HUES64 (cell line): ENCODE results near the gene VWA3B. TPM values are rescaled to one million over a fixed set of nuclear protein-coding genes. Genes with fewer than 3 reads are reported as not detected.
"Not testable (repeated sequence)": the region's sequence is repeated elsewhere in the genome, so short reads cannot be mapped to it uniquely, and the experiment has no call there.

Source experiments
- H3K27ac ChIP-seq: 2 replicates; pipeline ENCODE4 v1.7.0; 2013; ENCODE audit warnings: low read depth, low read length, inconsistent platforms
- H3K27me3 ChIP-seq: 2 replicates; pipeline ENCODE4 v1.6.1; 2013; ENCODE audit warnings: mild to moderate bottlenecking, low read length; ENCODE audit not compliant: insufficient read depth
- H3K36me3 ChIP-seq: 2 replicates; pipeline ENCODE4 v1.6.1; 2013; ENCODE audit warnings: mild to moderate bottlenecking, low read length; ENCODE audit not compliant: insufficient read depth
- H3K4me1 ChIP-seq: 2 replicates; pipeline ENCODE4 v1.6.1; 2013; ENCODE audit warnings: mild to moderate bottlenecking, low read length, moderate library complexity; ENCODE audit not compliant: insufficient read depth
- H3K4me3 ChIP-seq: 2 replicates; pipeline ENCODE4 v1.5.1; 2013; ENCODE audit warnings: mild to moderate bottlenecking, low read length, moderate library complexity
- H3K9ac ChIP-seq: 2 replicates; pipeline ENCODE4 v1.6.1; 2013; ENCODE audit warnings: mild to moderate bottlenecking, low read depth, low read length
- H3K9me3 ChIP-seq: 2 replicates; pipeline ENCODE4 v1.6.1; 2013; ENCODE audit warnings: low read depth, low read length; ENCODE audit not compliant: insufficient read depth
- WGBS: fragments of 150-250, 120-280 bp; methylation state at CpG from one replicate; pipeline ENCODE4 v1.1.7; 2013; ENCODE audit warnings: missing lambda C conversion rate; 5-methylcytosine and 5-hydroxymethylcytosine counted together
- polyA plus RNA-seq, 2 experiments: library from polyadenylated mRNA; stranded (reverse); fragments of 50-300 nt; gene quantifications; one replicate each; pipeline ENCODE4 v1.2.3, GENCODE V29; 2013

VWA3B gene, protein sequence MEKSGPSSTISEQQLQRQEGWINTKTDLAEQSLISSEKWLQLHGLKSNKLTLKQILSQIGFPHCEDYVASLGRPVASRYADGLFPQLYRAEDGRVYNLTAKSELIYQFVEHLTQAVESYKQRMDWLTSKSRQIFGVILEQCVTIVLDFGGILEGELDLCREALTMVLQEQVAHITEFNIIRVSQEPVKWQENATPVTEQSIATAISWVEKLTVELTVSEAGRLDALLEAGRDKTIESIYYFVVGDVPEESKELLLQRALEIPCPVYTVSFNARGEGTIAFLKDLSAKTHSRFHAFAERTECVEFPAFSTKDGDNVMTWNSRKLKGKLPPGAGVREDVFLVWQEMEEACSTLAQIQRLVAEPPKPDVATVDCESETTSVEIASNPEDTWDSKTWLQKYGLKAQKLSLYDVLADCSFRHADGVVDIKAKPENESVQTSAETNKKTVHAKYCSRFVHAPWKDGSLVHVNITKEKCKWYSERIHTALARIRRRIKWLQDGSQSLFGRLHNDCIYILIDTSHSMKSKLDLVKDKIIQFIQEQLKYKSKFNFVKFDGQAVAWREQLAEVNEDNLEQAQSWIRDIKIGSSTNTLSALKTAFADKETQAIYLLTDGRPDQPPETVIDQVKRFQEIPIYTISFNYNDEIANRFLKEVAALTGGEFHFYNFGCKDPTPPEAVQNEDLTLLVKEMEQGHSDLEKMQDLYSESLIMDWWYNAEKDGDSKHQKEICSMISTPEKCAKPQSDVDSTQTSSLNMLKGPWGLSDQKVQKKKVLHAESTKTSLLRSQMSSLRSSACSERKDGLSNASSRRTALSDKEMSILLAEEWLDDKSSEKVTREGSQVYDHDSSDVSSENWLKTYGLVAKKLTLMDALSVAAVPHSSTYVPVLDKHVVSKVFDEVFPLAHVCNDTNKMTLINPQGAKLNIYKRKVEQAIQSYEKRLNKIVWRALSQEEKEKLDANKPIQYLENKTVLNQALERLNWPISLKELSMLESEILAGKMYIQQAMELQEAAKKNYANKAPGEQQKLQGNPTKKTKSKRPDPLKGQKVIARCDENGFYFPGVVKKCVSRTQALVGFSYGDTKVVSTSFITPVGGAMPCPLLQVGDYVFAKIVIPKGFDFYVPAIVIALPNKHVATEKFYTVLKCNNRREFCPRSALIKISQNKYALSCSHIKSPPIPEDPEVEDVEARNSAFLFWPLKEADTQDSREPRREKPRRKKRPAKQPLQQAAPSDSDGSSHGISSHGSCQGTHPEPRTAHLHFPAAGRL (N-terminal part only)
- not detected for polyA plus RNA-seq (2013, experiment 1 of 2)
- polyA plus RNA-seq (2013, experiment 2 of 2), result not detected

DNA sequence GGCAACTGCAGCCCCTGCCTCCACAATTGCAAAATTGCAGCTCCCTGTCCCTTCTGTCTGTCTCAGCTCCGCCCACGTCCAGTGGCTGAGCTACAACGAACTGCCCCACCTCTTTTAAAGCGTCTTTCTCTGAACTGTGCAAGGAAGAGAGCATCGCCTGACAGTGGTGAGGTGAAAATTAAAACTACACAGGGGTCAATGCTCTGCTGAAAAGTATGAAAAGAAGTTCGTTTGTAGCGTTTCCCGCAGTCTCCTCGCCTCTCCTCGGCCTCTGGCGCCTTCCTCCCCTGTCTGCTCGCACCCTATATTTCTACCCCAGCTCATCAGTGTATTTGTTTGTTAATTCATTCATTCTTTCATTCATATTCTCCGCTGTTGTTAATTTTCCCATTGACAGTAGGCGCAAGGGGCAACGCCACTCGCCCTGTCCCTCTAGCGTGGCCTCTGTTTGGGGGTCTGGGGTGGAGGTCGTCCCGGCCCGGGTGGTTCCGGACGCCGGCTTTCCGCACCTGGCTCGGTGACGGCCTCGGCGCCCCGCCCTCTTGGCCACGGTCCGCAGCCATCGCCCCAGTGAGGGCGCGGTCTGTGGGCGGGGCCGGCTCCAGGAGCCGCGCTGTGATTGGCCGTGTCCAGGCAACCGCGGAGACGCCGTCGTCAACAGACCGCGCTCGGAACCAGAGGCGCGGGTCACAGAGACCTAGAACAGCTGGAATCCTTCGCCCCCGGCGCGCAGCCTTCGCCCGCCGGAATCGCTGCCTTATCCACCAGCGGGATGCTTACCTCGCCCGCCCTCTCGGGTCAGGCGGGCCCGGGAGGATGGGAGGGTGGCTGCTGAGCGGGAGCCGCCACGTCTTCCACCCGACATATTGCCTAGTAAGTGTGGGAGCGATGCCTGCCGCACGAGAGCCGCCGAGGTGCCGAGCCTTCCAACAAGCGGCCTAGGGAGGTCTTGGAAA lies at the start of gene VWA3B:
Gene VWA3B (plus strand): TSS at position 677 of the 956 bp plus-strand sequence. CDS start 5,926 bp downstream, outside the sequence.
- 1% methylated on average over 74 of the region's 74 CpGs for WGBS
- H3K9ac ChIP-seq, result 0 out of 2 replicates have a peak within 1 kb of the TSS, but pooled peaks have one; percentile 17
- no peaks in the 10 kb centered on the region for H3K4me1 ChIP-seq
- no peaks in the 10 kb centered on the region for H3K9me3 ChIP-seq
- peak within 1 kb of the TSS; percentile 60 for H3K4me3 ChIP-seq
- no peaks in the 10 kb centered on the region for H3K36me3 ChIP-seq
- no peak within 1 kb of the TSS for H3K27ac ChIP-seq
- H3K27me3 ChIP-seq, result peaks cover 51% of the 10 kb centered on the region

DNA sequence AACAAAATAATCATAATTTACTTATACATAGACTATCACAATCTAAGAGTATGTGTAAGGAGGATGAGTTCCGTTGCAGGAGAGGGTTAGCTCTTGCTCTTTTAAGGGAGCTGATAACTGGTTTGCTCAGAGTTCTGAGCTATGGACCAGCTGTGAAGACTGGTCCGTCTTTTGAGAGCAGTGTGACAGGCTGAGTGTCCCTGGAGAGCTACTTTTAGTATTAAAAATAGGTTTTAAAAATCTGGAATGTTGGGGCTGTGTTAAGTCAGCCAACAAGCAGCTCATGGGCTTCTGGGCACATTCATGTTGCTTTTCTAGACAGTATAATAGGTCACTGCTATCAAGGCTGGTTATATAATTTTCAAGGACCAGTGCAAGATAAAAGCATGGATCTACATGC lies 49.8 kb upstream of the VWA3B start:
- no peaks in the 10 kb centered on the region for H3K9me3 ChIP-seq
- H3K27ac ChIP-seq, result no peak overlapping the region
- WGBS, result 72% methylated on average over 2 of the region's 2 CpGs
- H3K4me3 ChIP-seq, result no peak overlapping the region
- H3K9ac ChIP-seq, result no peak overlapping the region
- H3K27me3 ChIP-seq, result no peaks in the 10 kb centered on the region
- no peaks in the 10 kb centered on the region for H3K36me3 ChIP-seq
- peaks cover 14% of the 10 kb centered on the region for H3K4me1 ChIP-seq

DNA sequence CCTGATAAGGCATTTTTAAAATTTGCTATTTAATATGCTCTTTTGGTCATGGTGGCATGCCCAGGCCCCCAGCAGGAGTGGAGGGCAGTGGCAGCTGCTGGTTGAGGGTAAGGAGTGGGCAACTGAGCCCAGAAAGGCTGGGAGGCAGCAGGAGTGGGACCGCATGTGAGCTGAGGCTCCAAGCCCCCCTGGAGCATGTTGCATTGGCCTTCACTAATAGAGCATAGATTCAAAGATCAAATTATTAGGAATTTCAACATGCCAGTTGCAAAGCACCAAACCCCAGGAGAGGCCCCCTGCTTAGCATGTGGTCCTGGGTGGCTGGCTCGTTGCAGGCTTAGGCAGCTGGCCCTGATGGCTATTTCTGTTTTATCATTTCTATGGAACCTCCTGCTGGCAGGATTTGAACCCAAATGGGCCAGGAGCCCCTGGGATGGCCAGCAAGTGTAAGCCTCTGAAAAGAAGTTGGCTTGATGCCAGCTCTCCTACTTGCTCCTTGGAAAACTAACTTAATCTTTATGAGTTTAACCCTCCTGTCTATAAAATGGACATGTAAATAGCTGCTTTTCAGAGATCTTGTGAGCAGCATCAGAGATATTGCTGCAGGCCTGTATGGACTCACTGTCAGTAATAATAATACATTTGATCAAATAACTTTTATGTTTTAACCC lies 49.2 kb upstream of the VWA3B start:
- Histone ChIP-seq H3K9me3 (no peaks in the 10 kb centered on the region), H3K4me1 (peaks cover 14% of the 10 kb centered on the region), H3K27ac (no peak overlapping the region), H3K27me3 (no peaks in the 10 kb centered on the region), H3K9ac (no peak overlapping the region), H3K4me3 (no peak overlapping the region), H3K36me3 (no peaks in the 10 kb centered on the region)
- 52% methylated on average over 2 of the region's 2 CpGs for WGBS

DNA sequence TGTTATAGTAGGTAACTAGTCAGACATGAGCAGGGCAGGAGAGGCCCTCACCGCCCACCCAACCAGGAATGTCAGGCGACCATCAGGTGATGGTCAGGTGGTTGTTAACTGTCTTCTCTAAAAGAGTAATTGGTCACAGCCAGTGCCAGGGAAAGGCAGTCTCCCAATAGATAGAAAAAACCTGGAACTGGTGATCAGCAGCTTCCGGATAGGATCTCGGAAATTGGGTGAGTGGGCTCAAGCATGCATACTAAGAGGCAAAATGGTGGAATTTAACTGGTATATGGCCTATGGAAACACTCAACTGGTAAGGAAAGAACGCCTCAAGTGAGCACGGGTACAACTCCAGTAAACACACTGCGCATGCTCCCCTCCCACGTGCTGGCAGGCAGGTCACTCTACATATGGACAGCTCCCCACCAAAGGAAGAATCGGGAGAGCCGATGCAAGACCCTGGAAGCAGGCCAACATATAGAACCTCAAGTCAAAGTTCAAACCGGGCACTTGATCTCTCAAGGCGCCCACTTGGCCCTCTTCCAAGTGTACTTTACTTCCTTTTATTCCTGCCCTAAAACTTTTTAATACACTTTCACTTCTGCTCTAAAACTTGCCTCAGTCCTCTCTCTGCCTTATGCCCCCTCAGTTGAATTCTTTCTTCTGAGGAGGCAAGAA lies 47.7 kb upstream of the VWA3B start:
- Histone ChIP-seq H3K9ac (no peak overlapping the region), H3K9me3 (0 out of 2 replicates have a peak, but pooled peaks cover 3% of the 10 kb centered on the region), H3K4me3 (no peak overlapping the region), H3K27me3 (no peaks in the 10 kb centered on the region), H3K4me1 (peaks cover 16% of the 10 kb centered on the region), H3K36me3 (no peaks in the 10 kb centered on the region), H3K27ac (no peak overlapping the region)
- 94% methylated on average over 12 of the region's 12 CpGs for WGBS

DNA sequence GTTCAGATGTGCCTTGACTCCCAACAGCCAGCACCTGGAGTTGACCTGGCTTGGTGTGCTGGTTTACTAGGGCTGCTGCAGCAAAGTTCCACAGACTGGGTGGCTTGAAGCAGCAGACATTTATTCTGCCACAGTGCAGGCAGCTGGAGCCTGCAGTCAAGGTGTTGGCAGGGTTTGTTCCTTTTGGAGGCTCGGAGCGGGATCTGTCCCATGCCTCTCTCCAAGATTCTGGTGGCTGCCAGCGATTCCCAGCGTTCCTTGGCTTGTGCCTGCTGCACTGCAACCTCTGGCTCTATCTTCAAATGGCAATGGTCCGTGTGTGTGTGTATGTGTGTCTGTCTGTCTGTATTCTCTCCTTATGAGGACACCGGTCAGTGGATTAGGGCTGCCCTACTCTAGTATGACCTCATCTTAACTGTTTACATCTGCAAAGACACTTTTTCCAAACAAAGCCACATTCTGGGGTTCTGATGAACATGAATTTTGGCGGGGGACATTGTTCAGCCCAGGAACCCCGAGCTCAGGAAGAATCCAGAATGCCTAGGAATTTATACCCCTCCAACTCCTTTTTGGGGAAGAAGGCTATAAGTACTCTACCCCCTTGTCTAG lies 46.5 kb upstream of the VWA3B start:
- Histone ChIP-seq H3K27ac (no peak overlapping the region), H3K27me3 (no peaks in the 10 kb centered on the region), H3K4me1 (peaks cover 8% of the 10 kb centered on the region; the same call in 1 of the 2 replicates), H3K4me3 (no peak overlapping the region), H3K9ac (no peak overlapping the region), H3K9me3 (0 out of 2 replicates have a peak, but pooled peaks cover 8% of the 10 kb centered on the region), H3K36me3 (no peaks in the 10 kb centered on the region)
- 97% methylated on average over 8 of the region's 8 CpGs for WGBS

DNA sequence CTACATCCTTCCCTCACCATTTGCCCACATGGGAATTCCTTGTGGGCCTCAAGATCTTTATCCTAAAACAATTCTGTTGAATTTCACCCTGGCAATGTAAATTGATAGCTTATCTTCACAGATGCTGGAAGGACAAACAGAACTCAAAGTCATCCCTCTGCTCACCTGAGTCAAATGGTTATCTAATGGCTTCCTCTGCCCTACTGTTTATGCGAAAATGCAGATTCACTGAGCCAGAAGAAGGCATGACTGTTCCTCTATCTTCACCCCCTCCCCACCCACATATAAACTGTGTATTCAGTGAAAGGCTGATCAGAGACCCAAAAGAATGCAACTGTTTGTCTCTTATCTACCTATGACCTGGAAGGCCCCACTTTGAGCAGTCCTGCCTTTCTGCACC lies 43.9 kb upstream of the VWA3B start:
- Histone ChIP-seq H3K36me3 (no peaks in the 10 kb centered on the region), H3K4me3 (no peak overlapping the region), H3K4me1 (0 out of 2 replicates have a peak, but pooled peaks cover 4% of the 10 kb centered on the region), H3K9me3 (0 out of 2 replicates have a peak, but pooled peaks cover 8% of the 10 kb centered on the region), H3K27ac (no peak overlapping the region), H3K9ac (no peak overlapping the region), H3K27me3 (no peaks in the 10 kb centered on the region)
- 74% methylated on average over 1 of the region's 1 CpG for WGBS

DNA sequence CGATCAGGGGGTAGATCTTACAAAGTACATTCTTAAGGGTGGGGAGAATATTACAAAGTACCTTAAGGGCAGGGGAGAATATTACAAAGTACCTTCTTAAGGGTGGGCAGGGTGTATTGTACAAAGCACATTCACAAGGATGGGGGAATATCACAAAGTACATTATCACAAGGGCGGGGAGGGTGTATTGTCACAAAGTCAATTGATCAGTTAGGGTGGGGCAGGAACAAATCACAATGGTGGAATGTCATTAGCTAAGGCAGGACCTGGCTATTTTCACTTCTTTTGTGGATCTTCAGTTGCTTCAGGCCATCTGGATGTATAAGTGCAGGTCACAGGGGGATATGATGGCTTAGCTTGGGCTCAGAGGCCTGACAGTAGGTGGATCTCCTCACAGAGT lies 42.2 kb upstream of the VWA3B start:
- not testable (repeated sequence) for H3K27ac ChIP-seq, H3K9ac ChIP-seq, H3K4me1 ChIP-seq, H3K27me3 ChIP-seq, H3K9me3 ChIP-seq, H3K4me3 ChIP-seq, H3K36me3 ChIP-seq
- 95% methylated on average over 2 of the region's 2 CpGs for WGBS

DNA sequence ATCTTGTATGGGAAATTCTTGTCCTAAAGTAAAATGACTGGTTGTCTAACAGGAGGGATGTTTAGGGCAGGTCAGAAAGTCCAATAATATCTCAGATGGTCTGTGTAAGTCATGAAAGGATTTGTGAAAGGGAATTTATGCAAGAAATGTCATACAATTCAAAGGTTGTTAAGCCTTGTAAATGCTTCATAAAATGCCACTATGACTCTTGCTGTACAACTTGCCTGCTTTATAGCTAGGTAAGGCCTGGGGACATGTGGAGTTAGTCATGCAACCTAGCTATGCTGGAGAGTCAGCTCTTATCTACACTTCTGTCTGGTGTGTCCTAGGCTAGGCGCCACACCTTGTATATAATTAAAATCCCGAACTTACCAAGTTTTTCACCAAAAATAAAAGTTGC lies 36.9 kb upstream of the VWA3B start:
- Histone ChIP-seq H3K4me3 (no peak overlapping the region), H3K27me3 (no peaks in the 10 kb centered on the region), H3K36me3 (no peaks in the 10 kb centered on the region), H3K9me3 (0 out of 2 replicates have a peak, but pooled peaks cover under 1% of the 10 kb centered on the region), H3K9ac (no peak overlapping the region), H3K27ac (no peak overlapping the region), H3K4me1 (peaks cover 7% of the 10 kb centered on the region; the same call in 1 of the 2 replicates)
- WGBS, result no CpG with 5 or more reads among the region's 2 CpGs
